Measurements from ENCODE around the gene DDR1.
"Not testable (repeated sequence)": the region's sequence is repeated elsewhere in the genome, so short reads cannot be mapped to it uniquely, and the experiment has no call there.

The DDR1 gene

GRCh38 chr6:30907758-30908591 lies 23.7 kb downstream of the DDR1 start, which contains the start of gene GTF2H4:
GTF2H4 (plus strand) TSS chr6:30908207.
- TF ChIP-seq CTCF (IDR thresholded peaks at IDR 0.05; ENCODE audit: insufficient read depth, low read depth, low read length, missing control alignments), result no peak
- peak within 1 kb of the TSS; percentile 97 for H3K4me3 ChIP-seq (ENCODE audit: low read length)
- DNase-seq (ENCODE audit: low read depth), result peak; percentile 100

- peak overlapping the region; percentile 97 for H3K4me3 ChIP-seq (ENCODE audit: low read length)
- DNase-seq (ENCODE audit: low read depth), result no peak
- TF ChIP-seq CTCF (IDR thresholded peaks at IDR 0.05; ENCODE audit: insufficient read depth, low read depth, low read length, missing control alignments), result no peak
Measured at GRCh38 chr6:30908700-30909099, 24.4 kb downstream of the DDR1 start.

GRCh38 chr6:30910473-30910872 lies 26.2 kb downstream of the DDR1 start:
- H3K4me3 ChIP-seq (ENCODE audit: low read length); DNase-seq (ENCODE audit: low read depth): not testable (repeated sequence)

GRCh38 chr6:30912746-30913520 lies 28.6 kb downstream of the DDR1 start:
- no peak overlapping the region for H3K4me3 ChIP-seq (ENCODE audit: low read length)
- no peak for TF ChIP-seq CTCF (IDR thresholded peaks at IDR 0.05; ENCODE audit: insufficient read depth, low read depth, low read length, missing control alignments)
- DNase-seq (ENCODE audit: low read depth), result no peak

GRCh38 chr6:30913721-30914075 lies 29.4 kb downstream of the DDR1 start:
- H3K4me3 ChIP-seq (ENCODE audit: low read length), result peak overlapping the region; percentile 29
- no peak for DNase-seq (ENCODE audit: low read depth)
- TF ChIP-seq CTCF (IDR thresholded peaks at IDR 0.05; ENCODE audit: insufficient read depth, low read depth, low read length, missing control alignments), result no peak

GRCh38 chr6:30914076-30914853 lies 29.9 kb downstream of the DDR1 start, which contains the start of gene VARS2:
VARS2 (plus strand) TSS chr6:30914238; CDS start chr6:30914837, 599 bp downstream.
- peak; percentile 94 for DNase-seq (ENCODE audit: low read depth)
- peak; percentile 53 for TF ChIP-seq CTCF (IDR thresholded peaks at IDR 0.05; ENCODE audit: insufficient read depth, low read depth, low read length, missing control alignments)
- H3K4me3 ChIP-seq (ENCODE audit: low read length), result peak within 1 kb of the TSS; percentile 48

Measured in epithelial cell of esophagus (primary cell).